ENCODE results near the gene IDI1.

DNA sequence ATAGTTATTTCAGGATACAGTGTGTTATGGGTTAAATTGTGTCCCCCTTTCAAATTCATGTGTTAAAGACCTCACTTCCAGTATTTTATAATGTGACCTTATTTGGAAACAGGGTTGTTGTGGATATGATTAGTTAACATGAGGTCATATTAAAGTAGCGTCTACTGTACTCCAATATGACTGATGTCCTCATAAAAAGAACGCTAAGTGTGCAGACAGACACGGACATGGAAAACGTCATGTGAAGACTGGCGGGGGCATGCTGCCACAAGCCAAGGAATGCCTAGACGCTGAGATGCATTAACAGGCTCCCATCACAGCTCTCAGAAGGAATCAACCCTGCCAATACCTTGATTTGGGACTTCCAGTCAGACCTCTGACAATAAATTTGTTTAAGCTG is 5.8 kb upstream of the IDI1 start:
- TF ChIP-seq, protein P1, sequence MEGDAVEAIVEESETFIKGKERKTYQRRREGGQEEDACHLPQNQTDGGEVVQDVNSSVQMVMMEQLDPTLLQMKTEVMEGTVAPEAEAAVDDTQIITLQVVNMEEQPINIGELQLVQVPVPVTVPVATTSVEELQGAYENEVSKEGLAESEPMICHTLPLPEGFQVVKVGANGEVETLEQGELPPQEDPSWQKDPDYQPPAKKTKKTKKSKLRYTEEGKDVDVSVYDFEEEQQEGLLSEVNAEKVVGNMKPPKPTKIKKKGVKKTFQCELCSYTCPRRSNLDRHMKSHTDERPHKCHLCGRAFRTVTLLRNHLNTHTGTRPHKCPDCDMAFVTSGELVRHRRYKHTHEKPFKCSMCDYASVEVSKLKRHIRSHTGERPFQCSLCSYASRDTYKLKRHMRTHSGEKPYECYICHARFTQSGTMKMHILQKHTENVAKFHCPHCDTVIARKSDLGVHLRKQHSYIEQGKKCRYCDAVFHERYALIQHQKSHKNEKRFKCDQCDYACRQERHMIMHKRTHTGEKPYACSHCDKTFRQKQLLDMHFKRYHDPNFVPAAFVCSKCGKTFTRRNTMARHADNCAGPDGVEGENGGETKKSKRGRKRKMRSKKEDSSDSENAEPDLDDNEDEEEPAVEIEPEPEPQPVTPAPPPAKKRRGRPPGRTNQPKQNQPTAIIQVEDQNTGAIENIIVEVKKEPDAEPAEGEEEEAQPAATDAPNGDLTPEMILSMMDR (IDR thresholded peaks at IDR 0.05): no peak
- TF ChIP-seq POLR2A (IDR thresholded peaks at IDR 0.05): no peak
